ENCODE measurements around the gene ADCY9.

ADCY9 gene

DNA sequence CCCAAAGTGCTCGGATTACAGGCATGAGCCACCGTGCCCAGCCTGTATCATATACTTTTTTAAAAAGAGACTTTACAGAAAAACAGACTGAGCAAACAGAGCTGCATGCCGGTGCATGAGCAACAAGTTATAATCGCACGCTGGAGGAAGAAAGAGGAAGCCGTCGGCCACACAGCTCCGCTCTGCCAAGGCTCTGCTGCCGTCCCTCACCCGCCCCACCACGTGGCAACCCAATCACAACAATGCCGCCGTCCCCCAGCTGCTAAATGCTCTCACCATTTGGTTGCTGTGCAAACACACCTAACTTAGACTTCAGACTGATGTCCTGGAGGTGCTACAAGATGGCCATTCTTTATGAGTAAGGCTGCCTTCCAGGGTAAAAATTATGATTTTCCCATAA lies 83.5 kb downstream of the ADCY9 start:
- DNase-seq (ENCODE audit: low read depth in 2 of 2), result no peak

DNA sequence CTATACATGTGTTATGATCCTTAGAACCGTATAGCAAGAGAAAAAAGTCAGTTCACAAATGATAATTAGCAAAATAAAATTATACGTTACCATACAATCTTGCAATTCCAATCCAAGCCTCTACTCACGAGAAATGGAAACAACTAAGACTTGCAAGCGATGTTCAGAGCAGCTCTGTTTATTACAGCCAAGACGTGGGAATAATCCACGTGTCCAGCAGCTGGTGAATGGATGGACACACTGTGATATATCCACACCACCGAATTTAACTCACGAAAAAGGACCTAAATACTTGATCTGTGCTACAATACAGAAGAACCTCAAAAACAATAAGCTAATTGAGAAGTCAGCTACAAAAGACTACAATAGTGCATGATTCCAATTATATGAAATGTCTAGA lies 88.1 kb downstream of the ADCY9 start:
- no peak for DNase-seq (ENCODE audit: low read depth in 2 of 2)

DNA sequence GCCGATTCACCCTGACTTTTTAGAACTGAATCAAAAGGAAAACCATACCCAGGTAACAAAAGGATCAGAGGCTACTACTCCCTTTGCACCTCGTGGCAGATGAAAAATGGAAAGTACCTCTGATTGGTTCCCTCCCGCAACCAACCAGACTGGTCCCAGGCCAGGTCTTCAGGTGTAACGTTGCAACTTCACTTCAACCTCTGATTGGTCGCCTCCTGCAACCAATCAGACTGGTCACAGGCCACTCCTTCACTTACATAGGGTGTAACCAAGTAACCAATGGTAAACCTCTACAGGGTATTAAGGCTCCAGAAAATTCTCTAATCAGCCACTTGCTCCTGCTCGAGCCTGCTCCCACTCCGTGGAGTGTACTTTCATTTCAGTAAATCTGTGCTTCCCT lies 89.4 kb downstream of the ADCY9 start:
- DNase-seq (ENCODE audit: low read depth in 2 of 2), result no peak

DNA sequence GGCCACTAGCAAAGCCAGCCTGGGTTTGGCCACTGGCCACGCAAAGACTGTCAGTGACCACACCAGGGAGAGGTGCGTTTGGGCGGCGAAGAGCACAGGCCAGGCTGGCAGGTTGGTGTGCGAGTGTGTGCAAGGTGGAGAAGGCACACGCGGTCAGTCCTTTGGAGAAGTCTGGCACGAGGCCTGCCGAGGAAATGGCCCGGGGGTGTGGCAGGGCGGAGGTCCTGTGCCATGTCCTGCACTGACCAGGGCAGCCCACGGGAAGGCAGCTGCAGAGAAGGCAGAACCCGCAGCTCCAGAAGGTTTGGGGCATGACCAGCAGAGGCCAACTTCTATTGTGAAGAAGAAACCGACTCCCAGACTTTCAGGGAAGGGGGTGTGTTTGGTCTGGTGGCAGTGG lies 90.8 kb downstream of the ADCY9 start:
- no peak for DNase-seq (ENCODE audit: low read depth in 2 of 2)

DNA sequence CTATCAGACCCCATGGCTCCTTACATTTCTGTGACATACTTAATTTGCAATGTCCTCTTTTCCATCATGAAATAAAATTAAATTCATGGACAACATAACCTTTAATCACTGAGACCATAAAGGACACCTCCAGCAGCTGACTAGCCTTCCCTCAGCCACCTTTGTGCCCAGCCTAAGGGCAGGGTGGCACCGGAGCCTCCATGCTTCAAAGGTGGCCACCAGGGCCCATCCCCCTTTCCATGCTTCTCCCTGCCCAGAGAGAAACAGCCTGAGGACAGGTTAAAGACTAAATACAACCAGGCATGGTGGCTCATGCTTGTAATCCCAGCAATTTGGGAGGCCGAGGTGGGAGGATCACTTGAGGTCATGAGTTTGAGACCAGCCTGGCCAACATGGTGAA lies 94.3 kb downstream of the ADCY9 start:
- no peak for DNase-seq (ENCODE audit: low read depth in 2 of 2)

DNA sequence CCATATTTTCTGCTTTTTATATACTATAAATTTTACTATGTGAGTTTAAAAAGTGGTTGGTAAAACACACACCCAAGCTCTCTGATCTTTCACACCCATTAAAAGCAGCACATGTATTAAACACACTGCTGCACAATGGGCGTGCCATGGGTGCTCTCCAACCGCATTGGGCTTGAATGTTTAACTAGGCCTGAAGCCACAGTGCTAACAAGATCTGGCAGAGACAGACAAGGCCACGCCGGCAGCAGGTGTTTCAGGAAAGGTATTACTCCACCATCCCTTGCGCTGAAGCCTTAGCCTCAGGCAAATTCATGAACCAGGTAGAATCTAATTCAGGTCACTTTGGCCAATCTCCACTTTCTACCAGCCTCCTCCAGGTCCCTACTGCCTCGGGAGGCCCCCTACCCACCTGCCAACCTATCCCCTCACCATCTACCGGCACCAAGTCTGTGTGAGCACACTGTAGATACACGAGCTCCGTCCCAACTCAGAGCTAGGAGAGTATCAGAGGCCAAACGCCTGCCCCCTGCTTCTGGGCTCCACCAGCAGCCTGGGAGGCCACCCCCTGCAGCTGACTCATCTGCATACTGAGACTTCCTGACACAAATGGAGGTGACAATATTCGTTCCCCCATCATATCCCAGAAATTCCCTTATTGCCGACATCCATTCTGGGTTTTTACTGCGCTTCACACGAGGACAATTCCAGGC lies 95.0 kb downstream of the ADCY9 start:
- no peak for DNase-seq (ENCODE audit: low read depth in 2 of 2)

DNA sequence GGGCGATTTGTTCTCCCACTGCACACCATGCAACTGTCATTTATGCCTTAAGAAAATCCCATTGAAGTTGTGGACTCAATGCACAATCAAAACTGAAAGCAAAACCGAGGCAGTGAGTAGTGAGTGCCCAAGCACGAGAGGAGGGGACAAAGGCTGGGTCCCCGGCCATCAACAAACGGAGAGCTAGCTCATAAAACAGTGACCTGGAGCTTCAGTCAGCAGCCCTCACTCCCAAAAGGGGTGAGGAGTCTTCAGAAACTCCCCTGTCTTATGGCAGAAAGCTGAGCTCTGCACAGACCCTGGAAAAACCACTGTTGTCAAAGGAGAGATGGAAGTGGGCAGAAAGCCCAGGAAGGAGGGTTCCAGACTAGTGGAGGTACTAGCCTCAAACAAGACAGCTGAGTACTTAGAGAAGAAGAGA lies 96.9 kb downstream of the ADCY9 start:
- no peak for DNase-seq (ENCODE audit: low read depth in 2 of 2)

DNA sequence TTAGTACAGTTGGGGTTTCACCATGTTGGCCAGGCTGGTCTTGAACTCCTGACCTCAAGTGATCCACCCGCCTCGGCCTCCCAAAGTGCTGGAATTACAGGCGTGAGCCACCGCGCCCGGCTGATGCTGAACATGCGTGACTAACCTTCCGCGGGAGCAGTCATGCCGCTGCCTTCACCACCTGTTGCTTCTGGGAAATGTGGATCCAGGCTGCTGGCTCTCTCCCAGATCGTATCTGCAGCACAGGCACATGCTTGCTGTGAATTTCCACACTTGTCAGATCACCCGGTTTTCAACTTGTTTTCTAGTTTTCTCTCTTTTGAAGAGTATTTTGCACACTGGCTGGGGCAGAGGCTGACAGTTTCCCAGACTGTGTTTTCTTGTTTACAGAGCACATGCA lies 97.9 kb downstream of the ADCY9 start:
- no peak for DNase-seq (ENCODE audit: low read depth in 2 of 2)

DNA sequence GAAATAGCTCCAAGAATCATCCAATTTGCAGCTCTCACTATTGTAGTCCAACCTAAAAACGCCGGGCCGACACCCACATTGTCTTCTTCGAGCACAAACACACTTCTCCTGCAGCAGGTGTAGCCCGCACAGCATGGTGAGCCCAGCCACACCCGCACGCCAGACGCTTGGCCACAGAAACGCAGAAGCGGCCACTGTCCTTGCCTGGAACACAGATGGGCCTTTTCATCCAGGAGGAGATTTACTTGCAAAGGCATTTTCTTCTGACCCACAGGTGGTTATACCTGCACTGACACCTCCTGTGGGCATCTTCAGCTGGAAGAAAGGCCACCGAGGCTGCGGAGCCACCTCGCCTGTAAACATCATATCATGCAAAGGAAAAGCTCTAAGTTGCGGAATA lies 98.4 kb downstream of the ADCY9 start:
- DNase-seq (ENCODE audit: low read depth in 2 of 2), result no peak

DNA sequence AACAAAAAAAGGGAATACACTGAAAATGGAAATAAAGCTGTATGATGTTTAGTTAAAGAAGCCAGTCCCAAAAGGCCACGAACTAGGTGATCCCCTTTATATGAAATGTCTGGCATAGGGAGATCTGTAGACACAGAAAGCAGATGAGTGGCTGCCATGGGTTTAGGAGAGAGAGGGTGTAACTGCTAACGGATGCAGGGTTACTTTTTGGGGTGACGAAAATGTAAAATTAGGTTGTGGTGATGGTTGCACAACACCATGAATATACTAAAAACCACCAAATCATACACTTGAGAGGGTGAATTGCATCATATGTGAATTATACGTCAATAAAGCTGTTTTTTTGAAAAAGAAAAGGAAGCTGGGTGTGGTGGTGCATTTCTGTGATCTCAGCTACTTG lies 99.6 kb downstream of the ADCY9 start:
- no peak for DNase-seq (ENCODE audit: low read depth in 2 of 2)

DNA sequence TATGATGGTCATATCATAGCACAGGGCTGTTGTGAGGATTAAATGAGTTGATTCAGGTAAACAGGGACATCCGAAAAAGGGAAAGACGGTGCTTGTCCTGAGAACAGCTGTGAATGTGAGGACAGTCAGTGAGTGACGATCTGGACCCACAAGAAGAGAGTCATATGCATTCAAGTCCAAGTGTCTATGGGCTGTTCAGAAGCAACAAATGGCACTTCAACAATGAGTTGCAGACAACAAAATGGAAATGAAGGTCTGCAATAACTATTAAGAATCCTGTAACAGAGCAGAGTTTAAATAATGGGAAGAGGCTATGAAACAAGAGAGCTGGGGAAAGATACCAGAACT lies 100.3 kb downstream of the ADCY9 start:
- DNase-seq (ENCODE audit: low read depth in 2 of 2), result no peak

DNA sequence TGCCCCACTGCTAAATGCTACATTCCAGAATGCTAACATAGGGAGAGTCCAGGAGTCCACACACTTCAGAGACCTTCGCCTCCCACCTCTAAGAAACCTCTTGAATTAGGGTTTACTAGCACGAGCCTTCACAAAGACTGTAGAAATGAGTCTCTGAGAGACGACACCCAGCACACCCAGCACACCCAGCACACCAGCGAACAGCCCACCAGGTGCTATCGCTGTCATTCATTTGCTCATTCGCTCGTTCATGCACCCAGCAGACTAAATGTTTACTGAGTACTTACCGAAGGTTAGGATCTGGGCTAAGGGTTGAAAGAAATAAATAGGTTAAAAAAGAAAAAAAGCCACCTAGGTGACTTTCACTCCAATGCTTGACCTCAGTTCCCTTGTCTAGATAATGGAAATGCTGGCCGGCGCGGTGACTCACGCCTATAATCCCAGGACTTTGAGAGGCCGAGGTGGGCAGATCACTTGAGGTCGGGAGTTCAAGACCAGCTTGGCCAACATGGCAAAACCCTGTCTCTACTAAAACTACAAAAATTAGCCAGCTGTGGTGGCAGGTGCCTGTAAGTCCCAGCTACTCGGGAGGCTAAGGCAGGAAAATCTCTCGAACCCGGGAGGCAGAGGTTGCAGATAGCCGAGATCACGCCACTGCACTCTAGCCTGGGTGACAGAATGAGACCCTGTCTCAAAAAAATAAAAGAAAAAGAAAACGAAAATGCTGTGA lies 100.8 kb downstream of the ADCY9 start:
- DNase-seq (ENCODE audit: low read depth in 2 of 2), result no peak

DNA sequence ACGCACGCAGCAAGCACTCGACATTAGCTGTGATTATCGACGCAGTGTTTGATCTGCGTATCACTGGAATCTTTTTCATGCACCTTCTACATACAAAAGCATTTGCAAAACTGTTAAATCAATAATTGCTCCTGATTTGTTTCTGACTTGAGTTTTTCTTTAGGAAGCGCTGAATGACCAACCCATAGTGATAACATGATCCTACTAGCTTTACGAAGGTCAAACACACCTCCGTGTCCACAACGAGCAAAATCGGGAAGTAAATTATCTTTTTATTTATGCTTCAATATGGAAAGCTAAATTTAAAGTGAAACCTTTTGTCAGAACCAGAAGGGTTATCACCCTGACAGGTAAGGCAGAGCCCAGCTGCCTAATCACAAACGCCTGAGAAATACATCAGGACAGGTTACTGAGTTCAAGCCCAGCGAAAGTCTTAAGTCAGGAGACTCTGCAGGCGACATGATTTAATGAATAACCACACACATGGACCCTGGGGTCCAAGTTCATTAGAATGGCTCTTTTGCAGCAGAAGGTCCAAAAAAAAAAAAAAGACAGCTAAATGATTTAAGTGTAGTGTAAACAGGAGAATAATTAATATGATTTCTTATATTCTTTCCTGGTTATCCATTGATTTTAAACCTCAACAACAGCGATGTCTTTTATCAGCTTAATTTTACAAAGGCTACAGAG lies 104.2 kb downstream of the ADCY9 start:
- DNase-seq (ENCODE audit: low read depth in 2 of 2), result no peak

DNA sequence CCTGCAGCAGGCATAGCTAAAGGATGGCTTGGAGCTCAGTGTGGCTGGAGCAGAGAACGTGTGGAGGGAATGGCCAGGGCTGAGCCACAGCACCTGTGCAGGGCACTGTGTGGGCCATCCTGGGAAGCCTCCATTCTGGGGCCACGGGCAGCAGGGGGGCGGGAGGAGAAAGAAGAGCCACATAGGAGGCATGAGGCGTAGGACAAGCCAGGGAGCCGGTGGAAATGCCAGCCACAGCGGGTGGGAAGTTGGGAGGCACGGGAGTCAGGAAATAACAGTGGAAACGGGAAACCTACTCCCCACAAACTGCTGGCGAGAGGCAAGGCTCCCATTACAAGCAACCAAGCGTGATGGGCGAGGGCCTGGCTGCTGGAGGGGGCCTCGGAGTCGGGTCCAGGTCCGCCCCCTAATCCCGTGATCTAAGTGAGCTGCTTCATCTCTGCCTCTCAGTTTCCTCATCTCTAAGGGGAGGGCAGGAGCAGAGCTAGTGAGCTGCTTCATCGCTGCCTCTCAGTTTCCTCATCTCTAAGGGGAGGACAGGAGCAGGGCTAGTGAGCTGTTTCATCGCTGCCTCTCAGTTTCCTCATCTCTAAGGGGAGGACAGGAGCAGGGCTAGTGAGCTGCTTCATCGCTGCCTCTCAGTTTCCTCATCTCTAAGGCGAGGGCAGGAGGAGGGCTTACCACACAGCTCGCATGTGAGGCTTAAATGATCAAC lies 104.9 kb downstream of the ADCY9 start:
- no peak for DNase-seq (ENCODE audit: low read depth in 2 of 2)

DNA sequence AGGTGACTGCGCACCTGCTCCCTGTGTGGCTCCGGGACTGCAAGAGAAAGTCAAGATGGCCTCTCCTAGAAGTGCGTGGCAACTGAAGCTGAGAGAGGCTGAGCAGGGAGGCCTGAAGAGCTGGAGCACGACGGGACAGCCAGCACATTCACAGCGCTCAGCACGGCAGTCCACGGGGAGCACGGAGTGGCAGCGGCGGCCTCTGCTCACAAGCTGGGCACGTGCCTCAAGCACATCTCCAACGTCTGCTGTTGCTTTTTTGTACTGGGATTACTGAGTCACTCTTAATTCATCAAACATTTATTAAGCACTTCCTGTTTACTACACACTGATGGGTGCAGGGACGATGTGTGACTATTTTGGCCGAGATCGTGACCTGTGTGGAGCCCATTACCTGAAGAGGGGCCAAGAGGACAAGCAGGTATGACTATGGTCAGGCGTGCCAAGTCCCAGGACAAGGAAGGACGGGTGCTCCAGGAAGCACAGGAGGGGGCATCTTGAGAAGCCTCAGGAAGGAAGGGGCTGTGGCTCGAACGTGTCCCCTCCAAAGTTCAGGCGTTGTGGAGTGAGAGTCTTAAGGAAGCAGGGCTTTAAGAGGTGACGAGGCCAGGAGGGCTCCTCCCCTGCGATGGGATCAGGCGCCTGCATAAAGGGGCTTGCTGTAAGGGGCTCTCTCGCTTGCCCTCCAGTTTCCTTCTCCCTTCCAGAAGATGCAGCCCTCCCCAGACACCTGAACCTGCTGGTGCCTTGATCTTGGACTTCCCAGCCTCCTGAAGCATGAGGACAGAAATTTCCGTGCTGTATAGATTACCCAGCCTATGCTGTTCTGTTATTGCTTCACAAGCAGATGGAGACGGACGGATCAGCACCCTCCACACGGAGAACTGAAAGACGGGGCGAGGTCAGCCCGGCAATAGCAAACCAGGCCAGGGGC lies 105.8 kb downstream of the ADCY9 start:
- no peak for DNase-seq (ENCODE audit: low read depth in 2 of 2)

DNA sequence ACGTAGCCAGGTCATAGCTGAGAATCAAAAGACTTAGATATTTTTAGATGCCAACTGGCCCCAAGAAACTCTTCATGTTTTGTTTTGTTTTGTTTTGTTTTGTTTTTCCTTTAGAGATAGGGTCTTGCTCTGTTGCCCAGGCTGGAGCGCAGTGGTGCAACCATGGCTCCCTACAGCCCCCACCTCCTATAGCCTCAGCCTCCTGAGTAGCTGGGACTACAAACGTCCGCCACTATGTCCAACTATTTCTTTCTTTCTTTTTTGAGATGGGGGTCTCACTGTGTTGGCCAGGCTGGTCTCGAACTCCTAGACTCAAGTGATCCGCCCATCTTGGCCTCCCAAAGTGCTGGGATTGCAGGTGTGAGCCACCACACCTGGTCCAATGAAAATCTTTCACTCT lies 107.1 kb downstream of the ADCY9 start:
- DNase-seq (ENCODE audit: low read depth in 2 of 2), result no peak

DNA sequence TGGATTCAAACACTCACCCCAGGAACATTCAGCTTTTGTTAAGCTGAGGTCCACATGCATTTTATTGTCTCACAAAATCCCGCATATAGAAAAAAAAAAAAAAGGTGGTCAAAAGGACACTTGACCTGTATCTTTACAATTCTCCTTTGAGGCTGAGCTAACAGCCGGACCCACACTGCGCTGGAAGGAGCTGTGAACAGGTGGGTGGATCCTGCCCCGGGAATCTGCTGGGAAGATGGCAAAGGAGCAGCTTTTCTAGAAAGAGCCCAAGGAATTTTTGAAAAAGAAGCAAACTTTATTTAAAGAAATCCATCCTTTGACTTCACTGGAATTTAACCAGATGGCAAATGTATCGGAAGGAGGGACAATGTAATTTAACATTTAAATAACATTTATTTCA lies 108.1 kb downstream of the ADCY9 start:
- DNase-seq (ENCODE audit: low read depth in 2 of 2), result no peak

DNA sequence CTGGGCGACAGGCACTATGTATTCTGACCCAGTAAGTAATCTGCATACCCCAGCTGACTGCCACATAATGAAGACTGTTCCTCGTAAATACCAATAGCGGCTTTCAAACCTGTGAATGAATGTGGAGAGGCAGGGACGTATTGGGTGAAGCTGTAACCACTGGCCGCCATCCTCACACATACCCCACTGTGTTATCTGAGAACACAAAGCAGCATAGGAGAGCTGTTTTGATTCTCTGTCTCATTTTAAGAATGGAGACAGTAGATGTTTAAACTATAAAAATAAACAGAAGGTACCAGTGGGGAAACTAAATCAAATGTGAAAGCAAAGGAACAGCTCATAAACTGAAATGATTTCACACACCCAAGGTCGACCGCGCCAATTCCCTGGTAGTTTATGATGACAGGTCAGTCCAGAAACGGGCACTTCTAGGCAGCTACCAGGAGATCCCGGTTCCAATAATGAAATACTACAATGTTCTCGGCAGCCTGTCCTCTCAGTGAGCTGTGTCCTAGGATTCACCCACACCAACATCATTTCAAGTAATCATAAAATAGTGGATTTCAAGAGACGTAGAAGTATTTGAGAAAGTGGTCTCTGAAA lies 109.7 kb downstream of the ADCY9 start:
- DNase-seq (ENCODE audit: low read depth in 2 of 2), result no peak

DNA sequence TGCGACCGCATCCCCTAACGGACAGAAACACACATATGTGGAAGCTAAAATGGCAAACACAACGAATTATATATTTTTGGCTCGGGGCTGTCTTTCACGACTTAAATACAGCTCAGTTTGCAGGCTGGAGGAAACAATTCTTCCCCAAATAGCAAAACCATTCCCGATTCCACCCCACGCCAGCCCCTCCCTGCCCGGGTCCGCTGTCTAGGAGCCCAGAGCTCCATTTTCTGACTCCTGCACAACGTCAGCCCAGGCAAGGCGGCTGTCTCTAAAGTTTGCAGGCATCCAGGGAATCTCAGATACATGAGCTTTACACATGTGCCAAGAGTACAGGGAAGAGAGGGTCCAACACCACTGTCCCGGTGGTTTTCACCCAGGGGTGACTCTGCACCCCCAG lies 110.5 kb downstream of the ADCY9 start:
- DNase-seq (ENCODE audit: low read depth in 2 of 2), result no peak

DNA sequence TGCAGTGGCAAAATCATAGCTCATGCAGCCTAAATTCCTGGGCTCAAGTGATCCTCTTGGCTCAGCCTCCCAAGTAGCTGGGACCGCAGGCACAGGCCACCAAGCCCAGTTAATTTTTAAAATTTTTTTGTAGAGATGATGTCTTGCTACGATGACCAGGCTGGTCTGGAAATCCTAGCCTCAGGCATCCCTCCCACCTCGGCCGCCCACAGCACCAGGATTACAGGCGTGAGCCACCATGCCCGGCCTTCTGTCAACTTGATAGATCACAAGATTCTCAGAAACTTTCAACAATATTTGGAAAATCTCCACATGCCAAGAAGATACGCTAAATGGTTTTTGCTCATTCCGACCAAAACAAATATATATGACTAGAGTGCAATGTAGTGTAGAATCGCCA lies 111.0 kb downstream of the ADCY9 start:
- no peak for DNase-seq (ENCODE audit: low read depth in 2 of 2)

DNA sequence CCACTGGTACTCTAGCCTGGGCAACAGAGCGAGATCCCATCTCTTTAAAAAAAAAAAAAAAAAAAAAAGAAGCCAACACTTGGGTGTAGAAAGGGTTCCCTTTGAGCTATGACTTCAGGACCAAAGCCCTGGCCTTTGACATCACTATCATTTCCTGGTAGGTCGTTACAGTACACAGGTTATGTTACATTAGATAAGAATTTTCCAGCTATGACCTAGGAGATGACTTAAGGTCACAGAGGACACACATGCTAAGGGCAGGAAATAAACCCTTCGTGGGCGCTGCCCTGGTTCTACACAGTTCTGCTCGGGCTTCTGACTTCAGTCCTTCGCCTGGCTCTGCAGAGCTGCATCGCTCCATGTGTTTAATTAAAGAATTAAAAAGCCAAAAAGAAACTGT lies 112.0 kb downstream of the ADCY9 start:
- DNase-seq (ENCODE audit: low read depth in 2 of 2), result no peak

Measured in stimulated activated CD8-positive, alpha-beta memory T cell treated with anti-CD3 and anti-CD28 coated beads, Interleukin-2, amount 100 ng/mL, for 48 hours (primary cell).